GM23338 (cell line): ENCODE results near the gene SNX9. TPM values are rescaled to one million over a fixed set of nuclear protein-coding genes. Genes with fewer than 3 reads are reported as not detected.

Source experiments
- ATAC-seq: fragments of 200-7000 bp; cut with Tn5 transposase; 3 replicates; pipeline ENCODE4 v1.9.1; 2020
- DNase-seq: peaks from one replicate; pipeline ENCODE4 v3.0.0-alpha.2; 2015; ENCODE audit warnings: low spot score
- H2AFZ ChIP-seq: fragments of 200-600 bp; sonication (generic); 2 replicates; pipeline ENCODE4 v1.8.0; 2016; ENCODE audit warnings: antibody characterized with exemption, mild to moderate bottlenecking, moderate library complexity
- H3F3A ChIP-seq: fragments of 200-600 bp; sonication (generic); replicated peaks from 2 replicates; pipeline ENCODE4 v1.8.0; 2017; ENCODE audit warnings: antibody characterized with exemption, mixed run types, low read depth
- H3K27ac ChIP-seq: fragments of 200-600 bp; sonication (generic); 2 replicates; pipeline ENCODE4 v1.6.1; 2016; ENCODE audit warnings: low read depth
- H3K27me3 ChIP-seq: fragments of 200-600 bp; sonication (generic); 2 replicates; pipeline ENCODE4 v1.8.0; 2016; ENCODE audit warnings: mild to moderate bottlenecking, mixed run types, moderate library complexity; ENCODE audit not compliant: insufficient read depth
- H3K36me3 ChIP-seq: fragments of 200-600 bp; sonication (generic); 2 replicates; pipeline ENCODE4 v1.8.0; 2016; ENCODE audit warnings: mild to moderate bottlenecking; ENCODE audit not compliant: insufficient read depth
- H3K4me1 ChIP-seq: fragments of 200-600 bp; sonication (generic); 2 replicates; pipeline ENCODE4 v1.8.0; 2016; ENCODE audit warnings: mild to moderate bottlenecking, moderate library complexity; ENCODE audit not compliant: insufficient read depth
- H3K4me2 ChIP-seq: fragments of 200-600 bp; sonication (generic); 2 replicates; pipeline ENCODE4 v1.7.1; 2017; ENCODE audit warnings: mixed run types
- H3K4me3 ChIP-seq: fragments of 200-600 bp; sonication (generic); 2 replicates; pipeline ENCODE4 v1.6.1; 2016; ENCODE audit warnings: mixed run types
- H3K79me2 ChIP-seq: fragments of 200-600 bp; sonication (generic); replicated peaks from 2 replicates; pipeline ENCODE4 v1.8.0; 2017; ENCODE audit warnings: mild to moderate bottlenecking; ENCODE audit not compliant: insufficient read depth
- H3K9me2 ChIP-seq: fragments of 200-600 bp; sonication (generic); 2 replicates; pipeline ENCODE4 v1.8.0; 2017; ENCODE audit not compliant: insufficient read depth
- H4K20me1 ChIP-seq: fragments of 200-600 bp; sonication (generic); replicated peaks from 2 replicates; pipeline ENCODE4 v1.8.0; 2017; ENCODE audit warnings: mild to moderate bottlenecking; ENCODE audit not compliant: insufficient read depth
- H3K27ac Mint-ChIP-seq: 2 replicates; pipeline ENCODE4 v1.8.0; 2020; ENCODE audit warnings: inconsistent platforms, mild to moderate bottlenecking, moderate library complexity, mixed read lengths
- H3K27me3 Mint-ChIP-seq: 3 replicates; pipeline ENCODE4 v1.8.0; 2022; ENCODE audit warnings: low read depth, mild to moderate bottlenecking, moderate library complexity, mixed read lengths, inconsistent platforms; ENCODE audit not compliant: insufficient read depth, poor library complexity
- H3K36me3 Mint-ChIP-seq: 3 replicates; pipeline ENCODE4 v1.8.0; 2021; ENCODE audit warnings: low read depth, mild to moderate bottlenecking, inconsistent platforms, moderate library complexity, mixed read lengths
- H3K4me1 Mint-ChIP-seq: 3 replicates; pipeline ENCODE4 v1.8.0; 2020; ENCODE audit warnings: mild to moderate bottlenecking, inconsistent platforms, mixed read lengths
- H3K4me3 Mint-ChIP-seq: 3 replicates; pipeline ENCODE4 v1.8.0; 2021; ENCODE audit warnings: moderate library complexity, mild to moderate bottlenecking, inconsistent platforms, mixed read lengths
- H3K9me3 Mint-ChIP-seq: 3 replicates; pipeline ENCODE4 v1.8.0; 2020; ENCODE audit warnings: moderate library complexity, mild to moderate bottlenecking, inconsistent platforms, mixed read lengths
- CREB1 ChIP-seq: fragments of 250-450 bp; sonication (Bioruptor Pico); IDR thresholded peaks from 2 replicates; pipeline ENCODE4 v1.5.0; 2020; ENCODE audit warnings: low read depth, mild to moderate bottlenecking, moderate library complexity
- EZH2 ChIP-seq: fragments of 200-600 bp; sonication (generic); IDR thresholded peaks from one replicate; pipeline ENCODE4 v1.8.0; 2017; ENCODE audit warnings: antibody characterized with exemption, mild to moderate bottlenecking, low read depth; ENCODE audit not compliant: unreplicated experiment
- EZH2phosphoT487 ChIP-seq: fragments of 200-600 bp; sonication (generic); IDR thresholded peaks from one replicate; pipeline ENCODE4 v1.8.1; 2018; ENCODE audit warnings: antibody characterized with exemption; ENCODE audit not compliant: unreplicated experiment
- ZNF114 ChIP-seq: fragments of 250-450 bp; sonication (Bioruptor Pico); IDR thresholded peaks from 2 replicates; pipeline ENCODE4 v1.5.0; 2020; ENCODE audit warnings: mild to moderate bottlenecking, moderate library complexity
- polyA plus RNA-seq: library from polyadenylated mRNA; unstranded; fragments of >200 nt; fragmentation: Nextera tagmentation; extraction: Ambion mirVana; gene quantifications from 2 replicates; pipeline ENCODE4 v1.2.1, GENCODE V29; 2016
- total RNA-seq: library from RNA; depleted of rRNA; stranded (reverse); fragments of >200 nt; shearing (Covaris generic); gene quantifications from 2 replicates; pipeline ENCODE4 v1.2.3, GENCODE V29; 2014
- TF ChIP-seq, protein P1 (sequence below): fragments of 250-450 bp; sonication (Bioruptor Pico); IDR thresholded peaks from 2 replicates; pipeline ENCODE4 v1.5.0; 2020; ENCODE audit warnings: mild to moderate bottlenecking, moderate library complexity
- TF ChIP-seq, protein P2 (sequence below): IDR thresholded peaks from 2 replicates; pipeline ENCODE4 v1.6.1; 2016; ENCODE audit warnings: antibody characterized with exemption

The SNX9 gene
- total and polyA plus RNA-seq, 2 experiments from 2014 or later, result 18.4 to 23.3 TPM

DNA sequence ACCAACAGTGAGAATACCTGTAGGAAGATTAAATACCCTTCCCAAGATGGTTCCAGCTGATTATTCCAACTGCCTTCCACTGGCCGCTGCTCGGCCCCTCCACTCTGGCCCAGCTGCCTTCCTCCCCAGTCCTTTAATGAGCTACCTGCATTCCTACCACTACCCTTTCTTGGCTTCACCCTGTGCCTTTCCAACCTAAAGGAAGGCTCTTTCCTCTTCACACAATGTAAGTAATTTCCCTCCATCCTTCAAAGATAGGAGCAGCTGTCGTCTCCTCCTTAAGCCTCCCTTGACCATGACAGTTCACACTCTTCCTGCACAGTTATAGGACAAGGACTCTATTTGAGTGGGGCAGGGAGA, 16.2 kb upstream of the SNX9 start (continued):
- TF ChIP-seq, protein P1, sequence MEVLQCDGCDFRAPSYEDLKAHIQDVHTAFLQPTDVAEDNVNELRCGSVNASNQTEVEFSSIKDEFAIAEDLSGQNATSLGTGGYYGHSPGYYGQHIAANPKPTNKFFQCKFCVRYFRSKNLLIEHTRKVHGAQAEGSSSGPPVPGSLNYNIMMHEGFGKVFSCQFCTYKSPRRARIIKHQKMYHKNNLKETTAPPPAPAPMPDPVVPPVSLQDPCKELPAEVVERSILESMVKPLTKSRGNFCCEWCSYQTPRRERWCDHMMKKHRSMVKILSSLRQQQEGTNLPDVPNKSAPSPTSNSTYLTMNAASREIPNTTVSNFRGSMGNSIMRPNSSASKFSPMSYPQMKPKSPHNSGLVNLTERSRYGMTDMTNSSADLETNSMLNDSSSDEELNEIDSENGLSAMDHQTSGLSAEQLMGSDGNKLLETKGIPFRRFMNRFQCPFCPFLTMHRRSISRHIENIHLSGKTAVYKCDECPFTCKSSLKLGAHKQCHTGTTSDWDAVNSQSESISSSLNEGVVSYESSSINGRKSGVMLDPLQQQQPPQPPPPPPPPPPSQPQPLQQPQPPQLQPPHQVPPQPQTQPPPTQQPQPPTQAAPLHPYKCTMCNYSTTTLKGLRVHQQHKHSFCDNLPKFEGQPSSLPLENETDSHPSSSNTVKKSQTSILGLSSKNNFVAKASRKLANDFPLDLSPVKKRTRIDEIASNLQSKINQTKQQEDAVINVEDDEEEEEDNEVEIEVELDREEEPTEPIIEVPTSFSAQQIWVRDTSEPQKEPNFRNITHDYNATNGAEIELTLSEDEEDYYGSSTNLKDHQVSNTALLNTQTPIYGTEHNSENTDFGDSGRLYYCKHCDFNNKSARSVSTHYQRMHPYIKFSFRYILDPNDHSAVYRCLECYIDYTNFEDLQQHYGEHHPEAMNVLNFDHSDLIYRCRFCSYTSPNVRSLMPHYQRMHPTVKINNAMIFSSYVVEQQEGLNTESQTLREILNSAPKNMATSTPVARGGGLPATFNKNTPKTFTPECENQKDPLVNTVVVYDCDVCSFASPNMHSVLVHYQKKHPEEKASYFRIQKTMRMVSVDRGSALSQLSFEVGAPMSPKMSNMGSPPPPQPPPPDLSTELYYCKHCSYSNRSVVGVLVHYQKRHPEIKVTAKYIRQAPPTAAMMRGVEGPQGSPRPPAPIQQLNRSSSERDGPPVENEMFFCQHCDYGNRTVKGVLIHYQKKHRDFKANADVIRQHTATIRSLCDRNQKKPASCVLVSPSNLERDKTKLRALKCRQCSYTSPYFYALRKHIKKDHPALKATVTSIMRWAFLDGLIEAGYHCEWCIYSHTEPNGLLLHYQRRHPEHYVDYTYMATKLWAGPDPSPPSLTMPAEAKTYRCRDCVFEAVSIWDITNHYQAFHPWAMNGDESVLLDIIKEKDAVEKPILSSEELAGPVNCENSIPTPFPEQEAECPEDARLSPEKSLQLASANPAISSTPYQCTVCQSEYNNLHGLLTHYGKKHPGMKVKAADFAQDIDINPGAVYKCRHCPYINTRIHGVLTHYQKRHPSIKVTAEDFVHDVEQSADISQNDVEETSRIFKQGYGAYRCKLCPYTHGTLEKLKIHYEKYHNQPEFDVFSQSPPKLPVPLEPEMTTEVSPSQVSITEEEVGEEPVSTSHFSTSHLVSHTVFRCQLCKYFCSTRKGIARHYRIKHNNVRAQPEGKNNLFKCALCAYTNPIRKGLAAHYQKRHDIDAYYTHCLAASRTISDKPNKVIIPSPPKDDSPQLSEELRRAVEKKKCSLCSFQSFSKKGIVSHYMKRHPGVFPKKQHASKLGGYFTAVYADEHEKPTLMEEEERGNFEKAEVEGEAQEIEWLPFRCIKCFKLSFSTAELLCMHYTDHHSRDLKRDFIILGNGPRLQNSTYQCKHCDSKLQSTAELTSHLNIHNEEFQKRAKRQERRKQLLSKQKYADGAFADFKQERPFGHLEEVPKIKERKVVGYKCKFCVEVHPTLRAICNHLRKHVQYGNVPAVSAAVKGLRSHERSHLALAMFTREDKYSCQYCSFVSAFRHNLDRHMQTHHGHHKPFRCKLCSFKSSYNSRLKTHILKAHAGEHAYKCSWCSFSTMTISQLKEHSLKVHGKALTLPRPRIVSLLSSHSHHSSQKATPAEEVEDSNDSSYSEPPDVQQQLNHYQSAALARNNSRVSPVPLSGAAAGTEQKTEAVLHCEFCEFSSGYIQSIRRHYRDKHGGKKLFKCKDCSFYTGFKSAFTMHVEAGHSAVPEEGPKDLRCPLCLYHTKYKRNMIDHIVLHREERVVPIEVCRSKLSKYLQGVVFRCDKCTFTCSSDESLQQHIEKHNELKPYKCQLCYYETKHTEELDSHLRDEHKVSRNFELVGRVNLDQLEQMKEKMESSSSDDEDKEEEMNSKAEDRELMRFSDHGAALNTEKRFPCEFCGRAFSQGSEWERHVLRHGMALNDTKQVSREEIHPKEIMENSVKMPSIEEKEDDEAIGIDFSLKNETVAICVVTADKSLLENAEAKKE, result no peak
- no peak for TF ChIP-seq EZH2phosphoT487

DNA sequence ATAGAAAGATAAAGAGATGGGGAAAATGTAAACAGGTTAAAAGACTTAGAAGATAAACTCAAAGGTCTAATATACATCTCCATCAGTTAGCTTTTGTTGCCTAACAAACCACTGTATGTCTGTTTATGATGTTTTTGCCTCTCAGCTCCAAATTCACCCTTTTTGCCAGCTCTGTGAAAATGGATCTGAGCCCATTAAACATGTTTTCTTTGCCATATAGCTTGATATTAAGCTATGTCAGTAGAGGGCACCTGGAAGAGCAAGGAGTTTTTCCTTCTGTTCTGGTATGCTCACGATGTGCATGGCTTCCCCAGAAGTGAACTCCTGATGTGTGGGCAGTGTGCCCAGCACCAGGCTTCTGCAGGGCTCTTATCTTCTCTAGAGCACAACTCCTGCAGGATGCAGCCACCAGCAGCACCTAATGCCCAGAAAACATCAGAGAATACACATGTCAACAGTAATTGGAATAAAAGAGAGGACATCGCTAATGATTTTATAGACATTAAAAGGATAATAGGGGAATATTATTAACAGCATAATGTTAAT, 14.6 kb upstream of the SNX9 start:
- ATAC-seq (no peak), DNase-seq (no peak)
- Histone ChIP-seq H3K27ac (no peak overlapping the region), H3K9me2 (0 out of 2 replicates have a peak, but pooled peaks cover 3% of the 10 kb centered on the region), H3F3A (no peaks in the 10 kb centered on the region), H2AFZ (no peak overlapping the region), H4K20me1 (no peaks in the 10 kb centered on the region), H3K4me3 (no peak overlapping the region), H3K4me2 (no peak overlapping the region), H3K36me3 (no peaks in the 10 kb centered on the region), H3K27me3 (no peaks in the 10 kb centered on the region), H3K4me1 (no peaks in the 10 kb centered on the region), H3K79me2 (no peaks in the 10 kb centered on the region)
- Mint-ChIP-seq H3K27ac (no peak overlapping the region), H3K9me3 (no peaks in the 10 kb centered on the region), H3K36me3 (no peaks in the 10 kb centered on the region), H3K4me1 (peaks cover 4% of the 10 kb centered on the region), H3K27me3 (peaks cover 6% of the 10 kb centered on the region), H3K4me3 (no peak overlapping the region)
- TF ChIP-seq, protein P1, result no peak
- TF ChIP-seq, protein P2, sequence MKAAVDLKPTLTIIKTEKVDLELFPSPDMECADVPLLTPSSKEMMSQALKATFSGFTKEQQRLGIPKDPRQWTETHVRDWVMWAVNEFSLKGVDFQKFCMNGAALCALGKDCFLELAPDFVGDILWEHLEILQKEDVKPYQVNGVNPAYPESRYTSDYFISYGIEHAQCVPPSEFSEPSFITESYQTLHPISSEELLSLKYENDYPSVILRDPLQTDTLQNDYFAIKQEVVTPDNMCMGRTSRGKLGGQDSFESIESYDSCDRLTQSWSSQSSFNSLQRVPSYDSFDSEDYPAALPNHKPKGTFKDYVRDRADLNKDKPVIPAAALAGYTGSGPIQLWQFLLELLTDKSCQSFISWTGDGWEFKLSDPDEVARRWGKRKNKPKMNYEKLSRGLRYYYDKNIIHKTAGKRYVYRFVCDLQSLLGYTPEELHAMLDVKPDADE, result no peak
- no peak for TF ChIP-seq EZH2phosphoT487
- no peak for TF ChIP-seq CREB1
- TF ChIP-seq EZH2, result no peak
- TF ChIP-seq ZNF114 (CRISPR knock-in tag), result no peak
